ENCODE measurements around the gene AACS. TPM values are rescaled to one million over a fixed set of nuclear protein-coding genes. Genes with fewer than 3 reads are reported as not detected.

The AACS gene
- polyA plus RNA-seq, 1 donor (not counting 4 experiments of a cell fraction or from before 2014, with no cell fraction given) = 27.0 TPM

GRCh38 chr12:125023065-125023464 lies 42.2 kb upstream of the AACS start:
- Histone ChIP-seq H3K9me3 (ENCODE audit: control insufficient read depth, low read depth, low read length) (no peaks in the 10 kb centered on the region), H2AFZ (ENCODE audit: control insufficient read depth, low read length) (no peak overlapping the region), H4K20me1 (ENCODE audit: control insufficient read depth, extremely low read depth, insufficient read depth, low read length) (no peaks in the 10 kb centered on the region), H3K27me3 (ENCODE audit: control insufficient read depth, extremely low read depth, insufficient read depth, low read length) (no peaks in the 10 kb centered on the region), H3K79me2 (ENCODE audit: control insufficient read depth, insufficient read depth, low read length) (no peaks in the 10 kb centered on the region), H3K27ac (ENCODE audit: control insufficient read depth, insufficient read depth, low read length) (no peak overlapping the region), H3K4me3 (ENCODE audit: control insufficient read depth in 2 of 3, extremely low read depth in 1 of 3, insufficient read depth in 2 of 3, low read depth in 1 of 3, low read length in 3 of 3) (no peak overlapping the region), H3K9me1 (ENCODE audit: control insufficient read depth, extremely low read depth, insufficient read depth, low read length) (no peaks in the 10 kb centered on the region), H3K4me2 (ENCODE audit: control insufficient read depth, extremely low read depth, insufficient read depth, low read depth, low read length) (no peak overlapping the region), H3K4me1 (ENCODE audit: control insufficient read depth, extremely low read depth, insufficient read depth, low read length) (no peaks in the 10 kb centered on the region), H3K36me3 (ENCODE audit: control insufficient read depth in 2 of 2, extremely low read depth in 1 of 2, insufficient read depth in 2 of 2, low read length in 2 of 2) (peaks cover 2 to 4% of the 10 kb centered on the region in 2 experiments), H3K9ac (ENCODE audit: control insufficient read depth, extremely low read depth, insufficient read depth, low read length) (no peak overlapping the region)
- DNase-seq (ENCODE audit: low read depth, low spot score) (no peak), FAIRE-seq (peak; percentile 17)
- TF ChIP-seq CTCF (optimal IDR thresholded peaks at IDR 0.05 in 1 of 3, IDR thresholded peaks at IDR 0.05 in 1 of 3, conservative IDR thresholded peaks at IDR 0.05 in 1 of 3; ENCODE audit: extremely low read depth in 1 of 3, insufficient read depth in 2 of 3, low read length in 3 of 3) (no peak), EZH2 (IDR thresholded peaks at IDR 0.05; ENCODE audit: low read length) (no peak)
- dilution Hi-C loops (cut with MboI; ENCODE audit: extremely low pct_ligation_motif_present, low sequenced_read_pairs) = no loop called here

DNA sequence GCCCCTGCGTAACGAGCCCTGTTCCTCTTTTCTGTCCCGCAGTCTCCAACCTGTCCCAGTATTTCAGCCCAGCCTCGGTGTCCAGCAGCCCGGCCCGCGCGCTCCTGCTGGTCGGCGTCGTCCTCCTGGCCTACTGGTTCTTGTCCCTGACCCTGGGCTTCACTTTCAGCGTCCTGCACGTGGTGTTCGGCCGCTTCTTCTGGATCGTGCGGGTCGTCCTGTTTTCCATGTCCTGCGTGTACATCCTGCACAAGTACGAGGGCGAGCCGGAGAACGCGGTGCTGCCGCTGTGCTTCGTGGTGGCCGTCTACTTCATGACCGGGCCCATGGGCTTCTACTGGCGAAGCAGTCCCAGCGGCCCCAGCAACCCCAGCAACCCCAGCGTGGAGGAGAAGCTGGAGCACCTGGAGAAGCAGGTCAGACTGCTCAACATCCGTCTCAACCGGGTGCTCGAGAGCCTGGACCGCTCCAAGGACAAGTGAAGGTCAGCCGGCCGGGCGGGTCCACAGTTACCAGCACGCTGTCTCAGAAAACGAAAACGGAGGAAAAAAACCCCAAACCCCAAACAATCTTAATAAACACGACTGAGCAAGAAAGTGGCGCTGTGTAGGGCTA lies 40.2 kb upstream of the AACS start:
- Histone ChIP-seq H4K20me1 (ENCODE audit: control insufficient read depth, extremely low read depth, insufficient read depth, low read length) (no peaks in the 10 kb centered on the region), H3K36me3 (ENCODE audit: control insufficient read depth in 2 of 2, extremely low read depth in 1 of 2, insufficient read depth in 2 of 2, low read length in 2 of 2) (peaks cover 3 to 4% of the 10 kb centered on the region in 2 experiments), H3K4me3 (ENCODE audit: control insufficient read depth in 2 of 3, extremely low read depth in 1 of 3, insufficient read depth in 2 of 3, low read depth in 1 of 3, low read length in 3 of 3) (no peak overlapping the region), H3K4me2 (ENCODE audit: control insufficient read depth, extremely low read depth, insufficient read depth, low read depth, low read length) (no peak overlapping the region), H3K9me3 (ENCODE audit: control insufficient read depth, low read depth, low read length) (no peaks in the 10 kb centered on the region), H3K79me2 (ENCODE audit: control insufficient read depth, insufficient read depth, low read length) (no peaks in the 10 kb centered on the region), H3K27ac (ENCODE audit: control insufficient read depth, insufficient read depth, low read length) (no peak overlapping the region), H3K9ac (ENCODE audit: control insufficient read depth, extremely low read depth, insufficient read depth, low read length) (no peak overlapping the region), H3K9me1 (ENCODE audit: control insufficient read depth, extremely low read depth, insufficient read depth, low read length) (no peaks in the 10 kb centered on the region), H3K4me1 (ENCODE audit: control insufficient read depth, extremely low read depth, insufficient read depth, low read length) (no peaks in the 10 kb centered on the region), H2AFZ (ENCODE audit: control insufficient read depth, low read length) (no peak overlapping the region), H3K27me3 (ENCODE audit: control insufficient read depth, extremely low read depth, insufficient read depth, low read length) (no peaks in the 10 kb centered on the region)
- DNase-seq (ENCODE audit: low read depth, low spot score) = no peak
- no peak for FAIRE-seq
- TF ChIP-seq CTCF (optimal IDR thresholded peaks at IDR 0.05 in 1 of 3, IDR thresholded peaks at IDR 0.05 in 1 of 3, conservative IDR thresholded peaks at IDR 0.05 in 1 of 3; ENCODE audit: extremely low read depth in 1 of 3, insufficient read depth in 2 of 3, low read length in 3 of 3) = no peak
- dilution Hi-C loops (cut with MboI; ENCODE audit: extremely low pct_ligation_motif_present, low sequenced_read_pairs) = no loop called here
